Heart left ventricle (tissue), 13 donors: Measurements from ENCODE around the gene MLLT3.

Experiments
- POLR2A ChIP-seq, 2 donors: fragments of 450-650 bp; IDR thresholded peaks; one replicate each; pipeline ENCODE4 v1.6.1; 2017; ENCODE audit warnings: antibody characterized with exemption in 2 of 2, mild to moderate bottlenecking in 2 of 2, moderate library complexity in 2 of 2
- TF ChIP-seq, protein P1 (sequence below), 12 donors: fragments of 200-600 bp; sonication (generic) in 4 of 12; IDR thresholded peaks; one replicate each; pipeline versions ENCODE4 v1.5.0 to v1.8.0; 2018 to 2022; ENCODE audit warnings: antibody characterized with exemption in 12 of 12, mild to moderate bottlenecking in 5 of 12
- donor health status: ischemic (EF 13 %, LVEDD 7.1; RV severe dilation, severe dysfunction).
- donor health status: DM: no; HTN: yes; CAD: no.
- donor health status: DM: no; HTN: no; CAD: no.
- donor health status: ischemic (EF 25% LVEDD 6.9; RV normal size, moderate dysfunction).
- donor health status: ischemic (EF 25% LVEDD 5.7; RV mildly dilated, moderate dysfunction).
- donor health status: ischemic (EF 35%, LVEDD 5.7; RV mildly dilated, moderate dysfunction).
- donor health status: nonischemic (EF 11% LVEDD 7.7; RV severe dilation, severe dysfunction).
- donor health status: DM: yes; HTN: yes; CAD: no.
- donor health status: PGD.
- donor health status: ischemic (EF 29% LVEDD 5.4; RV normal size, mild dysfunction).
- donor health status: nonischemic (EF 23%, LVEDD 6.1; RV moderate dilation, normal function).

DNA sequence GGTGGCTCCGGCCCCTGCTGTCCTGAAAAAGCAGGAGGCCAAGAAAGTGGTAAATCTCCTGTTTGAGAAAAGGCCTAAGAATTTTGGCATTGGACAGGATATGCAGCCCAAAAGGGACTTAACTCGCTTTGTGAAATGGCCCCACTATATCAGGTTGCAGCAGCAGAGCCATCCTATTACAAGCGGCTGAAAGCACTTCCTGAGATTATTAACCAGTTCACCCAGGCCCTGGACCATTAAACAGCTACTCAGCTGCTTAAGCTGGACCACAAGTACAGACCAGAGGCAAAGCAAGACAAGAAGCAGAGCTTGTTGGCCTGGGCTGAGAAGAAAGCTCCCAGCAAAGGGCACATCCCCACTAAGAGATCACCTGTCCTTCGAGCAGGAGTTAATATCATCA lies 89.7 kb downstream of the MLLT3 start:
- no peak for TF ChIP-seq POLR2A (IDR thresholded peaks at IDR 0.05)
- TF ChIP-seq, protein P1, sequence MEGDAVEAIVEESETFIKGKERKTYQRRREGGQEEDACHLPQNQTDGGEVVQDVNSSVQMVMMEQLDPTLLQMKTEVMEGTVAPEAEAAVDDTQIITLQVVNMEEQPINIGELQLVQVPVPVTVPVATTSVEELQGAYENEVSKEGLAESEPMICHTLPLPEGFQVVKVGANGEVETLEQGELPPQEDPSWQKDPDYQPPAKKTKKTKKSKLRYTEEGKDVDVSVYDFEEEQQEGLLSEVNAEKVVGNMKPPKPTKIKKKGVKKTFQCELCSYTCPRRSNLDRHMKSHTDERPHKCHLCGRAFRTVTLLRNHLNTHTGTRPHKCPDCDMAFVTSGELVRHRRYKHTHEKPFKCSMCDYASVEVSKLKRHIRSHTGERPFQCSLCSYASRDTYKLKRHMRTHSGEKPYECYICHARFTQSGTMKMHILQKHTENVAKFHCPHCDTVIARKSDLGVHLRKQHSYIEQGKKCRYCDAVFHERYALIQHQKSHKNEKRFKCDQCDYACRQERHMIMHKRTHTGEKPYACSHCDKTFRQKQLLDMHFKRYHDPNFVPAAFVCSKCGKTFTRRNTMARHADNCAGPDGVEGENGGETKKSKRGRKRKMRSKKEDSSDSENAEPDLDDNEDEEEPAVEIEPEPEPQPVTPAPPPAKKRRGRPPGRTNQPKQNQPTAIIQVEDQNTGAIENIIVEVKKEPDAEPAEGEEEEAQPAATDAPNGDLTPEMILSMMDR (IDR thresholded peaks at IDR 0.05): no peak
